Neural crest cell (in vitro differentiated cells): Measurements from ENCODE around the gene KCTD13. TPM values are rescaled to one million over a fixed set of nuclear protein-coding genes. Genes with fewer than 3 reads are reported as not detected.
"Not testable (repeated sequence)": the region's sequence is repeated elsewhere in the genome, so short reads cannot be mapped to it uniquely, and the experiment has no call there.

ENCODE experiments used
- DNase-seq: peaks from one replicate; pipeline ENCODE4 v3.0.0; 2021; ENCODE audit warnings: low read depth, mixed read lengths, low spot score
- H3K27ac Mint-ChIP-seq: one replicate; pipeline ENCODE4 v1.8.0; 2021; ENCODE audit warnings: mild to moderate bottlenecking, mixed read lengths; ENCODE audit not compliant: unreplicated experiment
- H3K27me3 Mint-ChIP-seq: 2 replicates; pipeline ENCODE4 v1.8.0; 2021; ENCODE audit warnings: low read depth, mild to moderate bottlenecking, mixed read lengths
- H3K36me3 Mint-ChIP-seq: 2 replicates; pipeline ENCODE4 v1.8.0; 2021; ENCODE audit warnings: low read depth, mild to moderate bottlenecking, mixed read lengths
- H3K4me1 Mint-ChIP-seq: 2 replicates; pipeline ENCODE4 v1.8.0; 2021; ENCODE audit warnings: mixed read lengths
- H3K4me3 Mint-ChIP-seq: one replicate; pipeline ENCODE4 v1.8.0; 2021; ENCODE audit warnings: mild to moderate bottlenecking, mixed read lengths
- H3K9me3 Mint-ChIP-seq: 2 replicates; pipeline ENCODE4 v1.8.0; 2021; ENCODE audit warnings: mixed read lengths
- total RNA-seq: library from RNA; stranded (reverse); gene quantifications from 2 replicates; pipeline ENCODE4 v1.2.1, GENCODE V29; 2021
- TF ChIP-seq, protein P1 (sequence below): fragments of 200-600 bp; sonication (generic); conservative IDR thresholded peaks from 2 replicates; pipeline ENCODE4 v1.5.0; 2021; ENCODE audit warnings: antibody characterized with exemption, mild to moderate bottlenecking

Gene KCTD13
- total RNA-seq, 1 donor from 2014 or later, result 24.3 TPM

- peaks cover 7% of the 10 kb centered on the region for H3K36me3 Mint-ChIP-seq
- H3K4me3 Mint-ChIP-seq, result no peak overlapping the region
- TF ChIP-seq, protein P1, sequence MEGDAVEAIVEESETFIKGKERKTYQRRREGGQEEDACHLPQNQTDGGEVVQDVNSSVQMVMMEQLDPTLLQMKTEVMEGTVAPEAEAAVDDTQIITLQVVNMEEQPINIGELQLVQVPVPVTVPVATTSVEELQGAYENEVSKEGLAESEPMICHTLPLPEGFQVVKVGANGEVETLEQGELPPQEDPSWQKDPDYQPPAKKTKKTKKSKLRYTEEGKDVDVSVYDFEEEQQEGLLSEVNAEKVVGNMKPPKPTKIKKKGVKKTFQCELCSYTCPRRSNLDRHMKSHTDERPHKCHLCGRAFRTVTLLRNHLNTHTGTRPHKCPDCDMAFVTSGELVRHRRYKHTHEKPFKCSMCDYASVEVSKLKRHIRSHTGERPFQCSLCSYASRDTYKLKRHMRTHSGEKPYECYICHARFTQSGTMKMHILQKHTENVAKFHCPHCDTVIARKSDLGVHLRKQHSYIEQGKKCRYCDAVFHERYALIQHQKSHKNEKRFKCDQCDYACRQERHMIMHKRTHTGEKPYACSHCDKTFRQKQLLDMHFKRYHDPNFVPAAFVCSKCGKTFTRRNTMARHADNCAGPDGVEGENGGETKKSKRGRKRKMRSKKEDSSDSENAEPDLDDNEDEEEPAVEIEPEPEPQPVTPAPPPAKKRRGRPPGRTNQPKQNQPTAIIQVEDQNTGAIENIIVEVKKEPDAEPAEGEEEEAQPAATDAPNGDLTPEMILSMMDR, result no peak
- H3K9me3 Mint-ChIP-seq, result no peaks in the 10 kb centered on the region
- H3K27ac Mint-ChIP-seq, result no peak overlapping the region
- no peaks in the 10 kb centered on the region for H3K27me3 Mint-ChIP-seq
- peaks cover 18% of the 10 kb centered on the region for H3K4me1 Mint-ChIP-seq
- no peak for DNase-seq
These were observed 13.9 kb downstream of the KCTD13 start for GRCh38 chr16:29912087-29912486.

GRCh38 chr16:29911676-29912010, 14.4 kb downstream of the KCTD13 start:
- no peak overlapping the region for H3K27ac Mint-ChIP-seq

DNA sequence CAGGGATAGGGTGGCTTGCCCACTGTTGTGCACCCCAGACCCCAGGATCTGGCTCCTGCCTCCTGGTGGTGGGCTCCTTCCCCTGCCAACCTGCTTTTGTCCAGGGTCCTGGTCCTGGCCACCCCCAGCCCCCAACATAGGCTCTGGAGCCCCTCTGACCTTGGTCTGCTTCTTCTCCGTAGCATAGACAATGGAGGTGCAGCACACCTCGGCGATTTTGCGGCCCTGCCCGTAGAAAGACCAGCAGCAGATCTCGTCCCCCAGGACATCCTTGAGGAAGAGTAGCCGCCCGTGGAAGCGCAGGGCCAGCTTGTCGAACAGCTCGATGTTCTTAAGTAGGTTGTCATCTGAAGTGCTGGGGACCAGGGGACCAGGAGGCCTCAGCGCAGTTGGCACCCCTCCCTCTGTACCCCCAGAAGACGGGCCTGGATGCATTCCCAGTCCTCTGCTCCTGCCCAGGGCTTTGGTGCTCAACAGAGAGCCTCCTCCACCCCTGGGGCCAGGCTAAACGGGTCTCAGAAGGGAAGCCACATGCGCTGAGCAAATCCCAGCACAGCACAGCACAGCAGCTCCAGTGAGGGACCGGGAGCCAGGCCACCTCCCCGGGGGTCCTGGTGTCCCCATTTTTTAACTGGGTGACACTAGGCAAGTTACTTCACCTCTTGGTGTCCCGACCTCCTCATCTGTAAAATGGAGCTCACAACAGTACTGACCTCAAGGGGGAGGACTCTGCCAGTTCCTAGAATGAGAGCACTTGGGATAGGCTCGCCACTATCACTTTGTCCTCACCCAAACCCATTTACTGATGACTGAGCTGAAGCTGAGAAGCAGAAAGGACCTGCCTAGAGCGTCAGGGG, 15.0 kb downstream of the KCTD13 start:
- TF ChIP-seq, protein P1, result no peak
- Mint-ChIP-seq H3K9me3 (no peaks in the 10 kb centered on the region), H3K36me3 (peaks cover 3% of the 10 kb centered on the region), H3K4me3 (no peak overlapping the region), H3K27ac (no peak overlapping the region), H3K4me1 (peaks cover 14% of the 10 kb centered on the region), H3K27me3 (no peaks in the 10 kb centered on the region)
- DNase-seq, result no peak

More at GRCh38 chr16:29911676-29912010, 14.4 kb downstream of the KCTD13 start:
- DNase-seq, result no peak
- Mint-ChIP-seq H3K9me3 (no peaks in the 10 kb centered on the region), H3K4me3 (no peak overlapping the region), H3K4me1 (peaks cover 18% of the 10 kb centered on the region), H3K36me3 (peaks cover 3% of the 10 kb centered on the region), H3K27me3 (no peaks in the 10 kb centered on the region)
- TF ChIP-seq, protein P1, result no peak

DNA sequence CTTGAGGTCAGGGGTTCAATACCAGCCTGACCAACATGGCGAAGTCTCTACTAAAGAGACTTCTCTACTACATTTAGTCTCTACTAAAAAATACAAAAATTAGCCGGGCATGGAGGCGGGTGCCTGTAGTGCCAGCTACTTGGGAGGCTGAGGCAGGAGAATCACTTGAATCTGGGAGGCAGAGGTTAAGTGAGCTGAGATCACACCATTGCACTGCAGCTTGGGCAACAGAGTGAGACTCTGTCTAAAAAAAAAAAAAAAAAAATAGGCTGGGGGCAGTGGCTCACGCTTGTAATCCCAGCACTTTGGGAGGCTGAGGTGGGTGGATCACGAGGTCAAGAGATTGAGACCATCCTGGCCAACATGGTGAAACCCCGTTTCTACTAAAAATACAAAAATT, 16.2 kb downstream of the KCTD13 start:
- H3K4me1 Mint-ChIP-seq, H3K4me3 Mint-ChIP-seq, H3K9me3 Mint-ChIP-seq, H3K27ac Mint-ChIP-seq, H3K27me3 Mint-ChIP-seq, H3K36me3 Mint-ChIP-seq, DNase-seq: not testable (repeated sequence)

- Mint-ChIP-seq H3K4me1 (peaks cover 8% of the 10 kb centered on the region), H3K27ac (no peak overlapping the region), H3K4me3 (no peak overlapping the region), H3K27me3 (no peaks in the 10 kb centered on the region), H3K36me3 (peaks cover 3% of the 10 kb centered on the region), H3K9me3 (no peaks in the 10 kb centered on the region)
- TF ChIP-seq, protein P1, result no peak
- DNase-seq, result no peak
These were observed 16.6 kb downstream of the KCTD13 start for GRCh38 chr16:29909391-29909790.

DNA sequence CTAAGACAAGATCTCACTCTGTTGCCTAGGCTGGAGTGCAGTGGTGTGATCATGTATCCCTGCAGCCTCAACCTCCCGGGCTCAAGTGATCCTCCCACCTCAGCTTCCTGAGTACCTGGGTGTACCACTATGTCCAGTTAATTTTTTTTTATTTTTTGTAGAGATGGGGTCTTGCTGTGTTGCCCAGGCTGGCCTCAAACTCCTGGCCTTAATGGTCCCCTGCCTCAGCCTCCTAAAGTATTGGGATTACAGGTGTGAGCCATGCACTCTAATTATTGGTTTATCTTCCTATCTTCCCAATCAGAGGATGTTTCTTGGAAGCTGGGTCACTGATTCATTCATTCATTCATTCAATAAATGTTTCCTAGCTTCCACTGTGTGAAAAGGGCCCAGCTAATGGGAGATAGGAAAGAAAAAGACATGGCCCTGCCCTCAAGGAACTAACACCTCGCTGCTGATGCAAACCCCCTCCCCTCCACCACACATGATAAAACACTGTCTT, 17.3 kb downstream of the KCTD13 start:
- TF ChIP-seq, protein P1, result no peak
- H3K9me3 Mint-ChIP-seq, result no peaks in the 10 kb centered on the region
- peaks cover 8% of the 10 kb centered on the region for H3K4me1 Mint-ChIP-seq
- no peaks in the 10 kb centered on the region for H3K27me3 Mint-ChIP-seq
- no peak overlapping the region for H3K4me3 Mint-ChIP-seq
- DNase-seq, result no peak
- H3K36me3 Mint-ChIP-seq, result peaks cover 3% of the 10 kb centered on the region
- no peak overlapping the region for H3K27ac Mint-ChIP-seq
